Right atrium auricular region (tissue), 2 donors: ENCODE data around the gene CTSF. TPM values are rescaled to one million over a fixed set of nuclear protein-coding genes. Genes with fewer than 3 reads are reported as not detected.

Experiments
- DNase-seq: peaks from one replicate; pipeline ENCODE4 v3.0.0-alpha.2; 2019; ENCODE audit warnings: low spot score
- H3K27ac ChIP-seq, 2 donors: fragments of 200-600 bp; sonication (generic); 1 replicate in 1 of 2; 2 replicates in 1 of 2; pipeline ENCODE4 v1.5.1; 2016 to 2019
- H3K27me3 ChIP-seq, 2 donors: fragments of 200-600 bp; sonication (generic); one replicate each; pipeline versions ENCODE4 v1.5.1 to v1.6.0; 2017 to 2019
- H3K36me3 ChIP-seq: fragments of 200-600 bp; sonication (generic); one replicate; pipeline ENCODE4 v1.5.1; 2016
- H3K4me1 ChIP-seq, 2 donors: fragments of 200-600 bp; sonication (generic); one replicate each; pipeline versions ENCODE4 v1.5.1 to v1.6.0; 2017 to 2019
- H3K4me3 ChIP-seq, 2 donors: fragments of 200-600 bp; sonication (generic); 1 replicate in 1 of 2; 2 replicates in 1 of 2; pipeline ENCODE4 v1.5.1; 2017 to 2019; ENCODE audit warnings: mild to moderate bottlenecking in 1 of 2, moderate library complexity in 1 of 2
- H3K9me3 ChIP-seq, 2 donors: fragments of 200-600 bp; sonication (generic); one replicate each; pipeline ENCODE4 v1.5.1; 2019
- total RNA-seq, 2 donors: library from RNA; depleted of rRNA; stranded (reverse); fragments of >200 nt; gene quantifications; one replicate each; pipeline ENCODE4 v1.1.0, GENCODE V29; 2016
- TF ChIP-seq, protein P1 (sequence below), 2 donors: fragments of 200-600 bp; sonication (generic); IDR thresholded peaks; one replicate each; pipeline ENCODE4 v1.5.1; 2019; ENCODE audit warnings: antibody characterized with exemption in 2 of 2

CTSF gene
- 100 to 1,000 TPM in 1 of 2 donors, 10 to 100 TPM in 1; 79.1 to 124 TPM for total RNA-seq

- TF ChIP-seq, protein P1, sequence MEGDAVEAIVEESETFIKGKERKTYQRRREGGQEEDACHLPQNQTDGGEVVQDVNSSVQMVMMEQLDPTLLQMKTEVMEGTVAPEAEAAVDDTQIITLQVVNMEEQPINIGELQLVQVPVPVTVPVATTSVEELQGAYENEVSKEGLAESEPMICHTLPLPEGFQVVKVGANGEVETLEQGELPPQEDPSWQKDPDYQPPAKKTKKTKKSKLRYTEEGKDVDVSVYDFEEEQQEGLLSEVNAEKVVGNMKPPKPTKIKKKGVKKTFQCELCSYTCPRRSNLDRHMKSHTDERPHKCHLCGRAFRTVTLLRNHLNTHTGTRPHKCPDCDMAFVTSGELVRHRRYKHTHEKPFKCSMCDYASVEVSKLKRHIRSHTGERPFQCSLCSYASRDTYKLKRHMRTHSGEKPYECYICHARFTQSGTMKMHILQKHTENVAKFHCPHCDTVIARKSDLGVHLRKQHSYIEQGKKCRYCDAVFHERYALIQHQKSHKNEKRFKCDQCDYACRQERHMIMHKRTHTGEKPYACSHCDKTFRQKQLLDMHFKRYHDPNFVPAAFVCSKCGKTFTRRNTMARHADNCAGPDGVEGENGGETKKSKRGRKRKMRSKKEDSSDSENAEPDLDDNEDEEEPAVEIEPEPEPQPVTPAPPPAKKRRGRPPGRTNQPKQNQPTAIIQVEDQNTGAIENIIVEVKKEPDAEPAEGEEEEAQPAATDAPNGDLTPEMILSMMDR (IDR thresholded peaks at IDR 0.05) = no peak
- H3K9me3 ChIP-seq = no peaks in the 10 kb centered on the region
- H3K4me3 ChIP-seq = peak within 1 kb of the TSS; percentile 46 to 68
- peak within 1 kb of the TSS; percentile 19 to 25 for H3K27ac ChIP-seq
- H3K36me3 ChIP-seq = peaks cover 9% of the 10 kb centered on the region
- H3K4me1 ChIP-seq = peaks cover 0 to 14% of the 10 kb centered on the region in 2 donors
- H3K27me3 ChIP-seq = no peaks in the 10 kb centered on the region
- DNase-seq = peak; percentile 83
Measured at GRCh38 chr11:66568124-66568916, at the start of gene CTSF. CTSF (minus strand) TSS chr11:66568606; CDS start chr11:66568486, 120 bp downstream.

DNA sequence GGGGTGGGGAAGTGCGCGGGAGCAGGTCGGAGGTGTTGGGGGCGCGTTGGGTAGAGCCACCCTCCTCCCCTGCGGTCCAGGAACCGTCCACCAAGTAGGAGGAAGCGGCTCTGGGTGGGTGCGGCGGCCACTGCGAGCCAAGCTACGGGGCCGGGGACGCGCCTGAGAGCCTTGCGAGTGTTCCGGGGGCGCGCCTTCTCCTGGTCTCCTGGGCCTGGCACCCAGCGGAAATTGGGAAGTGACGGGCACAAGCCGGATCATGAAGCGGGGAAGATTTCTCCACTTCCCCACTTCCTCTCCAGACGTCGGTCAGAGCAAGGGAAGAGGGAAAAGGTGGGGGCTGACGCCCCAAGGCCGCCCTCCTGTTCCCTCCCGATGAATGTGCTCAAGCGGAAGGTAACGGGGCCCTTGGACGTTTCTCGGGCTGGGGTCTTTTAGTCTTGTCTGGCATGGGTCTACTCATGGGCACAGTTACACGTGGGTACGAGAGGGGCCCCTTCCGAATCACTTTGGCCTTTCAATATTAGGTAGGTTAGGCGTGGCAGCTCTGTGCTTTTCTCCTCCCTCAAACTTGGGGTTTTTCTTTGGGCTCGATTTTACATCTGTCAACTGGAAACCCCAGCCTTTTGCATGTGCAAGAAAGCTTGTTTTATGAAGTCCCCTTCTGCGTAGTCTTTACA is 48.9 kb upstream of the CTSF start:
- H3K9me3 ChIP-seq = no peaks in the 10 kb centered on the region
- peak; percentile 82 for DNase-seq
- TF ChIP-seq, protein P1 (IDR thresholded peaks at IDR 0.05) = no peak
- peaks cover 0 to 54% of the 10 kb centered on the region in 2 donors for H3K4me1 ChIP-seq
- H3K27me3 ChIP-seq = no peaks in the 10 kb centered on the region
- peaks cover 7% of the 10 kb centered on the region for H3K36me3 ChIP-seq
- H3K4me3 ChIP-seq = peak overlapping the region; percentile 83 to 85
- peak overlapping the region; percentile 98 to 99 for H3K27ac ChIP-seq

DNA sequence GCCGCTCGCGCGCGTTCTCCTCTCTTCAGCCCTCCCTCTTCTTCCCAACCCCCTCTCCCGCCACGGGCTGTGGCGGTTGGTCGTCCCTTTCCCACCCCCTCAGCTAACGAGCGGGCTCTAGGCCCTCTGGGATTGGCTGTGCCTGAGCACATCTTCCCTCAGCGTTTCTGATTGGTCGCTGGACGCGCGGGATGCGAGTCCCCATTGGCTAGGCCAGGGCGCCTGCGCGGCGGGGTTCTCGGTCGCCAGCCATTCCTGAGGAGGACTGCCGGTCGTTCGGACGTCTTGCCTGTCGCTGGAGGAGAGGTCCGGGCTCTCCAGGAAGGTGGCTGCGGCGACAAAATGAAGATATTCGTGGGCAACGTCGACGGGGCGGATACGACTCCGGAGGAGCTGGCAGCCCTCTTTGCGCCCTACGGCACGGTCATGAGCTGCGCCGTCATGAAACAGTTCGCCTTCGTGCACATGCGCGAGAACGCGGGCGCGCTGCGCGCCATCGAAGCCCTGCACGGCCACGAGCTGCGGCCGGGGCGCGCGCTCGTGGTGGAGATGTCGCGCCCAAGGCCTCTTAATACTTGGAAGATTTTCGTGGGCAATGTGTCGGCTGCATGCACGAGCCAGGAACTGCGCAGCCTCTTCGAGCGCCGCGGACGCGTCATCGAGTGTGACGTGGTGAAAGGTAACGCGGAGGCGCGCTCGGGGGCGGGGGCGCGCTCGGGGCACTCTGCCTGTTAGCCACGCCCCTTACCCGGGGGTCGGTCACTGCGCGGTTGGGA is 48.2 kb upstream of the CTSF start, which contains the start of gene RBM14:
RBM14 (plus strand) TSS at position 252 of the 776 bp plus-strand sequence; CDS start at position 343, 91 bp downstream.
- peaks cover 0 to 47% of the 10 kb centered on the region in 2 donors for H3K4me1 ChIP-seq

DNA sequence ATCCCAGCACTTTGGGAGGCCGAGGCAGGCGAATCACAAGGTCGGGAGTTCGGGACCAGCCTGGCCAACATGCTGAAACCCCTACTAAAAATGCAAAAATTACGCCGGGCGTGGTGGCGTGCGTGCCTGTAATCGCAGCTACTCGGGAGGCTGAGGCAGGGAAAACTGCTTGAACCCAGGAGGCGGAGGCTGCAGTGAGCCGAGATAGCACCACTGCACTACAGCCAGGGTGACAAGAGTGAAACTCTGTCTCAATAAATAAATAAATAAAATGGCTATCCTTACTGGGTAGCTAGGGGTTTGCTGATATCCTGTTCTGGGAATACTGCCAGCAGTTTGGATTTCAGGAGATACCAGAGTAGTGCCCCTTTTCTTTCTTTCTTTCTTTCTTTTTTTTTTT is 45.7 kb upstream of the CTSF start:
- Histone ChIP-seq H3K27ac (peak overlapping the region in 1 of 2 donors; percentile 31), H3K4me3 (no peak overlapping the region), H3K36me3 (peaks cover 7% of the 10 kb centered on the region), H3K9me3 (no peaks in the 10 kb centered on the region), H3K4me1 (peaks cover 0 to 25% of the 10 kb centered on the region in 2 donors), H3K27me3 (no peaks in the 10 kb centered on the region)
- DNase-seq = no peak
- TF ChIP-seq, protein P1 (IDR thresholded peaks at IDR 0.05) = no peak

More for the DNA sequence above, 48.2 kb upstream of the CTSF start, which contains the start of gene RBM14:
- Histone ChIP-seq H3K36me3 (peaks cover 7% of the 10 kb centered on the region), H3K27ac (peak within 1 kb of the TSS; percentile 98 to 99), H3K4me3 (peak within 1 kb of the TSS; percentile 83 to 85), H3K9me3 (no peaks in the 10 kb centered on the region), H3K27me3 (no peaks in the 10 kb centered on the region)
- DNase-seq = peak; percentile 99
- TF ChIP-seq, protein P1 (IDR thresholded peaks at IDR 0.05) = no peak

DNA sequence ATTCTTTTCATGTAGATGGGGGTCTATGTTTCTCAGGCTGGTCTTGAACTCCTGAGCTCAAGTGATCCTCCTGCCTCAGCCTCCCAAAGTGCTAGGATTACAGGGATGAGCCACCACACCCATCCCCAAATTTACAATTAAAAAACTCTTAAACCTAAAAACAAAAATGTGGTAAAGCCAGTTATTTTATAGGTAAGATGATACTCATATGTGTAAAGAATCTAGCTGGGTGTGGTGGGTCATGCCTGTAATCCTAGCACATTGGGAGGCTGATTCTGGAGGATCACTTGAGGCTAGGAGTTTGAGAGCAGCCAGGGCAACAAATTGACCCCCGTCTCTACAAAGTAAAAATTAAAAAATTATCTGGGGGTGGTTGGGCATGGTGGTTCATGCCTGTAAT is 44.1 kb upstream of the CTSF start:
- H3K36me3 ChIP-seq = no peaks in the 10 kb centered on the region
- H3K9me3 ChIP-seq = no peaks in the 10 kb centered on the region
- no peak for DNase-seq
- H3K27me3 ChIP-seq = no peaks in the 10 kb centered on the region
- H3K27ac ChIP-seq = no peak overlapping the region
- H3K4me1 ChIP-seq = peaks cover 0 to 18% of the 10 kb centered on the region in 2 donors
- no peak overlapping the region for H3K4me3 ChIP-seq
- TF ChIP-seq, protein P1 (IDR thresholded peaks at IDR 0.05) = no peak
